Measurements from ENCODE around the gene SNRPA. TPM values are rescaled to one million over a fixed set of nuclear protein-coding genes. Genes with fewer than 3 reads are reported as not detected.
"Not testable (repeated sequence)": the region's sequence is repeated elsewhere in the genome, so short reads cannot be mapped to it uniquely, and the experiment has no call there.

The SNRPA gene
- total RNA-seq, 4 donors from 2014 or later, result 47.3 to 69.1 (median 57.6) TPM

DNA sequence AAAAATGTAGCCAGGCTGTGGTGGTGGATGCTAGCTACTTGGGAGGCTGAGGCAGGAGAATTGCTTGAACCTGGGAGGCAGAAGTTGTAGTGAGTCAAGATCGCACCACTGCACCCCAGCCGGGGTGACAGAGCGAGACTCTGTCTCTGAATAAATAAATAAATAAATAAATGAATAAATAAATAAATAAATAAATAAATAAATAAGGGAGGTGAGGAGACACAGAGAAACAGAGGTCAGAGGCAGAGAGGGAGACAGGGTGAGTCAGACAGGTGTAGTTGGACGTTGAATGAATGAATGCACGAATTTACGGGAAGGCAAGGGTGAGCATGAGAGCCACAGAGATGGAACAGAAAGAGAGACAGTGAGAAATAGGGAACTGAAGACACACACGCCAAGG is 30.1 kb downstream of the SNRPA start:
- Histone ChIP-seq H3K36me3 (peaks cover 11 to 33% (median 15%) of the 10 kb centered on the region in 4 donors), H3K4me1 (peaks cover 16 to 20% (median 19%) of the 10 kb centered on the region in 4 donors), H3K4me3 (no peak overlapping the region), H3K27me3 (no peaks in the 10 kb centered on the region), H3K9me3 (no peaks in the 10 kb centered on the region), H3K27ac (replicated peaks in 1 of 4) (no peak overlapping the region)
- no peak for TF ChIP-seq POLR2A (IDR thresholded peaks at IDR 0.05; ENCODE audit: low read depth)
- TF ChIP-seq POLR2AphosphoS5 (IDR thresholded peaks at IDR 0.05), result no peak
- TF ChIP-seq, protein P1, sequence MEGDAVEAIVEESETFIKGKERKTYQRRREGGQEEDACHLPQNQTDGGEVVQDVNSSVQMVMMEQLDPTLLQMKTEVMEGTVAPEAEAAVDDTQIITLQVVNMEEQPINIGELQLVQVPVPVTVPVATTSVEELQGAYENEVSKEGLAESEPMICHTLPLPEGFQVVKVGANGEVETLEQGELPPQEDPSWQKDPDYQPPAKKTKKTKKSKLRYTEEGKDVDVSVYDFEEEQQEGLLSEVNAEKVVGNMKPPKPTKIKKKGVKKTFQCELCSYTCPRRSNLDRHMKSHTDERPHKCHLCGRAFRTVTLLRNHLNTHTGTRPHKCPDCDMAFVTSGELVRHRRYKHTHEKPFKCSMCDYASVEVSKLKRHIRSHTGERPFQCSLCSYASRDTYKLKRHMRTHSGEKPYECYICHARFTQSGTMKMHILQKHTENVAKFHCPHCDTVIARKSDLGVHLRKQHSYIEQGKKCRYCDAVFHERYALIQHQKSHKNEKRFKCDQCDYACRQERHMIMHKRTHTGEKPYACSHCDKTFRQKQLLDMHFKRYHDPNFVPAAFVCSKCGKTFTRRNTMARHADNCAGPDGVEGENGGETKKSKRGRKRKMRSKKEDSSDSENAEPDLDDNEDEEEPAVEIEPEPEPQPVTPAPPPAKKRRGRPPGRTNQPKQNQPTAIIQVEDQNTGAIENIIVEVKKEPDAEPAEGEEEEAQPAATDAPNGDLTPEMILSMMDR (IDR thresholded peaks at IDR 0.05), result no peak
- TF ChIP-seq EP300 (IDR thresholded peaks at IDR 0.05), result no peak
- no peak for DNase-seq (ENCODE audit: extremely low spot score)
- intact Hi-C loops (cut with DNase I), result no loop called here
- WGBS, result 92% methylated on average over 7 of the region's 7 CpGs

- H3K36me3 ChIP-seq, result peaks cover 11 to 51% (median 29%) of the 10 kb centered on the region in 4 donors
- no peak for DNase-seq (ENCODE audit: extremely low spot score)
- H3K4me3 ChIP-seq, result no peak overlapping the region
- peaks cover 5 to 8% (median 6%) of the 10 kb centered on the region in 4 donors for H3K4me1 ChIP-seq
- WGBS, result 92% methylated on average over 7 of the region's 14 CpGs
- no peaks in the 10 kb centered on the region for H3K27me3 ChIP-seq
- TF ChIP-seq, protein P1 (IDR thresholded peaks at IDR 0.05), result no peak
- TF ChIP-seq POLR2A (IDR thresholded peaks at IDR 0.05; ENCODE audit: low read depth), result no peak
- TF ChIP-seq POLR2AphosphoS5 (IDR thresholded peaks at IDR 0.05), result no peak
- no peak for TF ChIP-seq EP300 (IDR thresholded peaks at IDR 0.05)
- H3K9me3 ChIP-seq, result no peaks in the 10 kb centered on the region
- H3K27ac ChIP-seq (replicated peaks in 1 of 4), result no peak overlapping the region
- intact Hi-C loops (cut with DNase I), result no loop called here
Measured at GRCh38 chr19:40783711-40784110, 32.7 kb downstream of the SNRPA start.

GRCh38 chr19:40784146-40784545 is 33.1 kb downstream of the SNRPA start:
- H3K4me3 ChIP-seq; H3K27me3 ChIP-seq; H3K4me1 ChIP-seq; DNase-seq (ENCODE audit: extremely low spot score); H3K27ac ChIP-seq (replicated peaks in 1 of 4); intact Hi-C loops (cut with DNase I); H3K9me3 ChIP-seq: not testable (repeated sequence)
- H3K36me3 ChIP-seq, result peaks cover 11 to 56% (median 29%) of the 10 kb centered on the region in 4 donors
- WGBS, result 86% methylated on average over 2 of the region's 2 CpGs

DNA sequence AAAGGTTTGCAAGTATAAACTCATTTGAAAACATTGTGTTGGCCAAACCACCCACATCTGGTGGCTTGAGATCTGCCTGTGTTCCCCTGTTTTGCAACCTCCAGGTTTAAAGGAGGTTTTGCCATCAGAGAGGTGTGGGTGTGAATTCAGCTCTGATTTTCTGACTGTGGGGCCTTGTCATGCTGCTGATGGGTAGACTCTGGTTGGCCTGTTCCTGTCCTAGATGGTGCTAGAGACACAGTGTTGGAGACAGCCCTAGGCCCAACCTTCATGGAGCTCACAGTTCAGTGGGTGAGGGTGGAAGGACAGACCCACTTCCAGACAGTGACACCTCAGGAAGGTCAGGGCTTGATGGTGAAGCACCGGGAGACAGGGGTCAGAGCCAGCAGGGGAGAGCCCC is 34.5 kb downstream of the SNRPA start:
- no peaks in the 10 kb centered on the region for H3K4me1 ChIP-seq
- intact Hi-C loops (cut with DNase I), result no loop called here
- no peak overlapping the region for H3K27ac ChIP-seq (replicated peaks in 1 of 4)
- no peak for TF ChIP-seq POLR2A (IDR thresholded peaks at IDR 0.05; ENCODE audit: low read depth)
- no peak for TF ChIP-seq POLR2AphosphoS5 (IDR thresholded peaks at IDR 0.05)
- no peak for TF ChIP-seq EP300 (IDR thresholded peaks at IDR 0.05)
- TF ChIP-seq, protein P1 (IDR thresholded peaks at IDR 0.05), result no peak
- H3K4me3 ChIP-seq, result no peak overlapping the region
- H3K9me3 ChIP-seq, result no peaks in the 10 kb centered on the region
- no peak for DNase-seq (ENCODE audit: extremely low spot score)
- WGBS, result 74% methylated on average over 1 of the region's 1 CpG
- H3K27me3 ChIP-seq, result no peaks in the 10 kb centered on the region
- peaks cover 11 to 65% (median 33%) of the 10 kb centered on the region in 4 donors for H3K36me3 ChIP-seq

- Histone ChIP-seq H3K27ac (replicated peaks in 1 of 4) (no peak overlapping the region), H3K36me3 (peaks cover 11 to 73% (median 35%) of the 10 kb centered on the region in 4 donors), H3K9me3 (no peaks in the 10 kb centered on the region), H3K4me1 (no peaks in the 10 kb centered on the region), H3K4me3 (no peak overlapping the region), H3K27me3 (no peaks in the 10 kb centered on the region)
- intact Hi-C loops (cut with DNase I), result no loop called here
- WGBS, result 90% methylated on average over 24 of the region's 25 CpGs
- no peak for DNase-seq (ENCODE audit: extremely low spot score)
- TF ChIP-seq POLR2A (IDR thresholded peaks at IDR 0.05; ENCODE audit: low read depth) (no peak), EP300 (IDR thresholded peaks at IDR 0.05) (no peak), POLR2AphosphoS5 (IDR thresholded peaks at IDR 0.05) (no peak)
- TF ChIP-seq, protein P1 (IDR thresholded peaks at IDR 0.05), result no peak
Measured at GRCh38 chr19:40786060-40787037, 35.3 kb downstream of the SNRPA start.

Data from esophagus muscularis mucosa (tissue), 4 donors.